Left ventricle myocardium inferior (tissue), 1 donor: ENCODE data around the gene ALDH8A1. TPM values are rescaled to one million over a fixed set of nuclear protein-coding genes. Genes with fewer than 3 reads are reported as not detected.

Source experiments
- DNase-seq: peaks from one replicate; pipeline ENCODE4 v3.0.0-alpha.2; 2020
- H3K27ac ChIP-seq: fragments of 200-600 bp; replicated peaks from 2 replicates; pipeline ENCODE4 v1.8.0; 2021
- H3K27me3 ChIP-seq: fragments of 200-600 bp; 2 replicates; pipeline ENCODE4 v1.8.0; 2021; ENCODE audit warnings: low read depth
- H3K36me3 ChIP-seq: fragments of 200-600 bp; 2 replicates; pipeline ENCODE4 v1.8.0; 2021
- H3K4me1 ChIP-seq: fragments of 200-600 bp; 2 replicates; pipeline ENCODE4 v1.8.0; 2021
- H3K4me3 ChIP-seq: fragments of 200-600 bp; 2 replicates; pipeline ENCODE4 v1.8.0; 2021; ENCODE audit warnings: mild to moderate bottlenecking, moderate library complexity
- H3K9me3 ChIP-seq: fragments of 200-600 bp; replicated peaks from 2 replicates; pipeline ENCODE4 v1.8.0; 2021
- CTCF ChIP-seq: fragments of 200-600 bp; IDR thresholded peaks from 2 replicates; pipeline ENCODE4 v1.8.0; 2021; ENCODE audit warnings: antibody characterized with exemption, mild to moderate bottlenecking, borderline replicate concordance
- intact Hi-C: fragments of 100-400 bp; cut with micrococcal nuclease; formaldehyde crosslinking; loops from one replicate; pipeline ENCODE4 v1.11.0; 2022
- total RNA-seq: library from RNA; stranded (reverse); fragmentation: NEBNext Ultra II Directional; extraction: Animal tissue kit (Norgen Biotek cat#: 25700); gene quantifications from one replicate; pipeline ENCODE4 v1.2.1, GENCODE V29; 2021
- donor health status: DM: no; HTN: yes; CAD: no; lungs with severe emphysema.

The ALDH8A1 gene
- total RNA-seq, 1 donor from 2014 or later, result 0.08 TPM

GRCh38 chr6:134951494-134952263 is 1.8 kb upstream of the ALDH8A1 start:
- no peaks in the 10 kb centered on the region for H3K4me1 ChIP-seq
- H3K4me3 ChIP-seq, result no peak overlapping the region
- no peaks in the 10 kb centered on the region for H3K27me3 ChIP-seq
- intact Hi-C loops, result no loop called here
- H3K9me3 ChIP-seq, result peaks cover 5% of the 10 kb centered on the region
- no peak for DNase-seq
- no peak for TF ChIP-seq CTCF
- H3K27ac ChIP-seq, result no peak overlapping the region
- H3K36me3 ChIP-seq, result no peaks in the 10 kb centered on the region

GRCh38 chr6:134950482-134950881 is 581 bp upstream of the ALDH8A1 start:
- Histone ChIP-seq H3K36me3 (no peaks in the 10 kb centered on the region), H3K4me1 (no peaks in the 10 kb centered on the region), H3K4me3 (no peak overlapping the region), H3K27ac (no peak overlapping the region), H3K27me3 (no peaks in the 10 kb centered on the region), H3K9me3 (peaks cover 8% of the 10 kb centered on the region)
- DNase-seq, result no peak
- intact Hi-C loops, result no loop called here
- TF ChIP-seq CTCF, result no peak

GRCh38 chr6:134948691-134949090 is 1.2 kb downstream of the ALDH8A1 start:
- DNase-seq, result no peak
- Histone ChIP-seq H3K4me3 (no peak overlapping the region), H3K27ac (no peak overlapping the region), H3K4me1 (no peaks in the 10 kb centered on the region), H3K9me3 (peaks cover 8% of the 10 kb centered on the region), H3K36me3 (no peaks in the 10 kb centered on the region), H3K27me3 (no peaks in the 10 kb centered on the region)
- no peak for TF ChIP-seq CTCF
- intact Hi-C loops, result no loop called here

GRCh38 chr6:134948142-134948541 is 1.8 kb downstream of the ALDH8A1 start:
- H3K27ac ChIP-seq, result no peak overlapping the region
- no peaks in the 10 kb centered on the region for H3K36me3 ChIP-seq
- intact Hi-C loops, result no loop called here
- H3K4me1 ChIP-seq, result no peaks in the 10 kb centered on the region
- no peak for TF ChIP-seq CTCF
- H3K9me3 ChIP-seq, result peaks cover 8% of the 10 kb centered on the region
- no peak for DNase-seq
- no peaks in the 10 kb centered on the region for H3K27me3 ChIP-seq
- H3K4me3 ChIP-seq, result no peak overlapping the region

GRCh38 chr6:134945045-134945444 is 4.9 kb downstream of the ALDH8A1 start:
- Histone ChIP-seq H3K9me3 (peaks cover 8% of the 10 kb centered on the region), H3K4me1 (no peaks in the 10 kb centered on the region), H3K27ac (no peak overlapping the region), H3K27me3 (no peaks in the 10 kb centered on the region), H3K36me3 (no peaks in the 10 kb centered on the region), H3K4me3 (no peak overlapping the region)
- intact Hi-C loops, result no loop called here
- no peak for DNase-seq
- no peak for TF ChIP-seq CTCF
